HEK293 (cell line): ENCODE measurements around the gene RAB3B.

Source experiments
- KLF16 ChIP-seq: fragments of 450-650 bp; formaldehyde crosslinking; IDR thresholded peaks from 2 replicates; pipeline ENCODE4 v1.5.1; 2017; ENCODE audit warnings: missing biosample characterization, missing genetic modification characterization
- ZNF16 ChIP-seq: fragments of 450-650 bp; formaldehyde crosslinking; IDR thresholded peaks from 2 replicates; pipeline ENCODE4 v1.5.1; 2016; ENCODE audit warnings: low read depth, missing biosample characterization, missing genetic modification characterization
- ZNF214 ChIP-seq: fragments of 450-650 bp; formaldehyde crosslinking; IDR thresholded peaks from 2 replicates; pipeline ENCODE4 v1.5.1; 2017; ENCODE audit warnings: missing biosample characterization, mild to moderate bottlenecking, missing genetic modification characterization, borderline replicate concordance
- TF ChIP-seq, protein P1 (sequence below): fragments of 450-650 bp; formaldehyde crosslinking; IDR thresholded peaks from 2 replicates; pipeline ENCODE4 v1.5.1; 2016; ENCODE audit warnings: missing biosample characterization, missing genetic modification characterization

GRCh38 chr1:51898090-51898734 is 92.3 kb downstream of the RAB3B start:
- TF ChIP-seq, protein P1, sequence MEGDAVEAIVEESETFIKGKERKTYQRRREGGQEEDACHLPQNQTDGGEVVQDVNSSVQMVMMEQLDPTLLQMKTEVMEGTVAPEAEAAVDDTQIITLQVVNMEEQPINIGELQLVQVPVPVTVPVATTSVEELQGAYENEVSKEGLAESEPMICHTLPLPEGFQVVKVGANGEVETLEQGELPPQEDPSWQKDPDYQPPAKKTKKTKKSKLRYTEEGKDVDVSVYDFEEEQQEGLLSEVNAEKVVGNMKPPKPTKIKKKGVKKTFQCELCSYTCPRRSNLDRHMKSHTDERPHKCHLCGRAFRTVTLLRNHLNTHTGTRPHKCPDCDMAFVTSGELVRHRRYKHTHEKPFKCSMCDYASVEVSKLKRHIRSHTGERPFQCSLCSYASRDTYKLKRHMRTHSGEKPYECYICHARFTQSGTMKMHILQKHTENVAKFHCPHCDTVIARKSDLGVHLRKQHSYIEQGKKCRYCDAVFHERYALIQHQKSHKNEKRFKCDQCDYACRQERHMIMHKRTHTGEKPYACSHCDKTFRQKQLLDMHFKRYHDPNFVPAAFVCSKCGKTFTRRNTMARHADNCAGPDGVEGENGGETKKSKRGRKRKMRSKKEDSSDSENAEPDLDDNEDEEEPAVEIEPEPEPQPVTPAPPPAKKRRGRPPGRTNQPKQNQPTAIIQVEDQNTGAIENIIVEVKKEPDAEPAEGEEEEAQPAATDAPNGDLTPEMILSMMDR (tag by site-specific recombination) = no peak
- TF ChIP-seq ZNF214 (tag by site-specific recombination) (no peak), ZNF16 (tag by site-specific recombination) (no peak), KLF16 (tag by site-specific recombination) (no peak)
